EH (cell line): ENCODE results near the gene ADCY2.

Experiments used
- DNase-seq: peaks from one replicate; pipeline ENCODE4 v3.0.0-alpha.2; 2015; ENCODE audit warnings: low read depth

Gene ADCY2

GRCh38 chr5:7445831-7446230, 49.9 kb downstream of the ADCY2 start:
- no peak for DNase-seq

DNA sequence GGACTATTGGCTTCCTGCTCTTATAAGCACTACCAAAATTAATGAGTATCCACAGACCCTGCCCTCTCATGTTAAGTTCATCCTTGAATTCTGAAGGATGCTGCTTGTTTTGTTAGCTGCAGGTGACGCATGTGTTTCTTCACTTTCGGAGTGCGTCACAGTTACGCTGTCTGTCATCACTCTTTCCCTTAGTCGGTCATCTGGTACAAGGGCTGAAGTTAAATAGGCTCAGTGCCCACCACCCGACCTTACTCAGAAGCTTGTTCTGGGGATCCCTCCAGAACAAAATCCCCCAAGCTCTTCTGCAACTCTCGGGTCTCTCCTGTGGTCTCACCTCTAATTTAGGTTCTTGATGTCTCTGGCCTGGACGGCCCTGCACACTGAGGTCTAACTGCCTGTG, 51.0 kb downstream of the ADCY2 start:
- no peak for DNase-seq

- no peak for DNase-seq
Measured at GRCh38 chr5:7453947-7454346, 58.0 kb downstream of the ADCY2 start.

- DNase-seq = no peak
Measured at GRCh38 chr5:7456206-7456605, 60.3 kb downstream of the ADCY2 start.

- DNase-seq = no peak
Measured at GRCh38 chr5:7461371-7461770, 65.4 kb downstream of the ADCY2 start.

DNA sequence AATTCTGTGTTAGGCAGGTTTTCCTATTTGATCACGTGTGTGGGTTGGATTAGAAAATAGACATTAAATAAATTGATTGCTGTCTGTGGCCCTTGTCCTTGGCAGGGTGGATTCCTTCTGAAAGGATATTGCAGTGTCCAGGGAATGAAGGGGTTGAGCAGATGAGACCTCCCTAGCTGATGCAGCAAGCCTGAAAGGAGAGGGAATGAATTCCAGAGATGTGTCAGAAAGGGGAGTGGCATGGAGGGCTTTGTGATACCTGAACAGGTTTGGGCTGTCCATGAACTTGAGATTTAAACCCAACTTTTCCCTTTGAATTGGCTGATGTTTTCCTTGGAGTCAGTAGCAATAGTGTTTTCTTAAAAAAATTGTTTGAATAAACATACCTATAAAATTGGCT, 66.8 kb downstream of the ADCY2 start:
- no peak for DNase-seq

DNA sequence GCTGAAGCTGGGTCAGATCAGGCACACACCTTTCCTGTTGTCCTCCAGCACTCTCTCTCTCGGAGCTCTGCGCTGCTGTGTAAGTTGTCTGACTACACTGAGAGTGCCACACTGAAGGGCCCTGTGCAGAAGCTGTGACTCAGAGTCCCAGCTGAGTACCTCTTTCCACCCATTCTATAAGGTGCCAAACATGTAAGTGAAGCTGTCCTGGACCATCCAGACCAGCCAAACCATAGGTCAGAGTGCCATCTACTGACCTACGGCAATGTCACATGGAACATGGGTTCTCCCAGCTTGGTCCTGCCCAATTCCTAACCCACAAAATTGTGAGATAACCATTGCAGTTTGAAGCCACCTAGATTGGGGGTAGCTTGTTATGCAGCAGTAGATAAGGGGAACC, 68.2 kb downstream of the ADCY2 start:
- no peak for DNase-seq

GRCh38 chr5:7467179-7467578, 71.2 kb downstream of the ADCY2 start:
- no peak for DNase-seq

- no peak for DNase-seq
Measured at GRCh38 chr5:7468742-7469141, 72.8 kb downstream of the ADCY2 start.

DNA sequence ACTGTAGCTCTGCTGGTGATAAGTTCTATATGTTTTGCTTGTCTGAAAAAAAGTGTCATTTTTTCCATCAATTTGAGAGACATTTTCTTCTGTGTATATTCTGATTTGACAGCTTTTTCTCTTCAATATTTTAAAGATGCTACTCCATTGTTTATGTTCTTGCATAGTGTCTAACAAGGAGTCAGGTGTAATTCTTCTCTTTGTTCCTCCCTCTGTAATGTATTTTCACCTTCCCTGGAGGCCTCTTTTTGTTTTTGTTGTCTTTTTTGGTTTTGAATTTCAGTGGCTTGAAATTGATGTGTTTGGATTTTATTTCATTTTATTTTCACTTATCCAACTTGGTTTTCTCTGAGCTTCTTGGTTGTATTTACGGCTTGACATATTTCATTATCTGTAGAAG, 75.8 kb downstream of the ADCY2 start:
- DNase-seq = no peak

DNA sequence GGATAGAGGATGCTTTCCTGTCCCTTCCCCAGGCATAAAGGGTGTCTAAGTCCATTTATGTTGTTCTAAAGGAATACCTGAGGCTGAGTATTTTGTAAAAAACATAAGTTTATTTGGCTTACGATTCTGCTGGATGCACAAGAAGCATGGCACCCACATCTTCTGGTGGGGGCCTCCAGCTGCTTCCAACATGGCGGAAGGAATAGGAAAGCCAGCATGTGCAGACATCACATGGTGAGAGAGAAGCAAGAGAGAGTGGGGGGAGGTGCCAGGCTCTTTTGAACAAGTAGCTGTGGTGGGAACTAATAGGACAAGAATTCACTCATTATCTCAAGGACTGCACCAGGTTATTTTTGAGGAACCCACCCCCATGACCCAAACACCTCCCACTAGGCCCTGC, 77.2 kb downstream of the ADCY2 start:
- DNase-seq = no peak

DNA sequence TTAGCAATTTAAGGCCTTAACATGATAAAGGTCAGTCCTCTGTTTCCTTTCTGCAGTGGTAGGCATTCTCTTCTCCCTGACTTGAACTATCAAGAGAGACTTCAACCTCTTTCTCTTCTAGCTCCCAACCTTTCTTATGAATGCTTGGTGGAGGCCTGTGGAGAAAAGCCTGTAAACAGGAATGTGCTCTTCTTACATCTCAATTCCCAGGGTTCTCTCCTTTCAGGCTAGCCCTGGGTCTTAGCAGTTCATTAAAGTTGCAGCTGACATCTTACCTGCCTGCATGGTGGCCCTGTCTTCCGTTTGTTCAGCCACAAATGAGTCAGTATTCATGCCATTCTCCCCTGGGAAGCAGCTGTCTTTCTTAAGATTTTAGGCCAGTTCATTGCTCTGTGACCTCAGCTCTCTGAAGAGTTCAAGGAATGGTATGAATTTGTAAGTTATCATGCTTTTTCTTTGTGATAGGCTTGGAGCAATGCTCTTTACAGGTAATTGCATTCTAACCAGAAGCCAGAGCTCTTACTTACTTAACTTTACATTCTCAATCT, 77.8 kb downstream of the ADCY2 start:
- no peak for DNase-seq

DNA sequence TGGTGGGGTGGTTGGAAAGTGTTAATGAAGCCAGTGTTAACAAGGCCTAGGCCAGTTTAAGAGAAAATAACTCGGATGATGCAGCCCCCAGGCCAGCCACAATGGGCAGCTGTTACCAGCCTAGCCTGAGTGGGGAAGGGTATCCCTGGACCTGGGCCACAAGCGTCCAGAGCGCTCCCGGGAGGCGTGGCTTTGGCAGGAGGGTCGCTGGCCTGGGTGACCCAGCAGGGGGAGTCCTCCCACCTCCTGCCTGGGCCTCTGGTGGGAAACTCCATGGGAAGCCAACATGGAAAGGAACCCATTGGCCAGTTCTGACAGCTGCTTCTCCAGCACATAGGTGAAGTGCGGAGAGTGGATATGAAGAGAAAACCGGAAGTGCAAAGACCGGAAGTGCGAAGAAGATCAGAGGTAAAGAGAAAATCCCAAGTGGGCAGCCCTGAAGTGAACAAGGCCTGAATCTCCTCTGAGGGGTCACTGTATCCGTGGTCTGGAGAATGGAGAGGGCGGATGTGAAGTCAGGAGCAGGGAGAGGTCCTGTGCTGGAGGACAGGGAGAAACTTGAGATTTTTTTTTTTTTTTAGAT, 79.0 kb downstream of the ADCY2 start:
- no peak for DNase-seq

DNA sequence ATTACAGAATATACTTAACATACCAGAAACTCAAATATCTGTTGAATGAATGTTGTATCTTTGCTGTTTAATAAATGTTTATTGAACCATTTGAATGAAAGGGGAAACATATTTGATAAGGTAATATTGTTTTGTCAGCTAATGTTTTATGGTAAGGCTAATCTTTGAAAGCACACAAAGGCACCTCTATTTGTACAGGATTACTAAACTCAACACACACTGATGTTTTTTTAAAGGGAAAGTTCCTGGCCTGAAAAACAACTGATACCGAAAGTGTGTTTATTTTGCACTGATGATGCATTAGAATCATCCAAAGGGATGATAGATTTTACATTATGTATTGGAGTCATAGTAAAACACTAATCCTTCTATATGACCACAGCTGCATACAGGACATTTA, 82.5 kb downstream of the ADCY2 start:
- DNase-seq = no peak

DNA sequence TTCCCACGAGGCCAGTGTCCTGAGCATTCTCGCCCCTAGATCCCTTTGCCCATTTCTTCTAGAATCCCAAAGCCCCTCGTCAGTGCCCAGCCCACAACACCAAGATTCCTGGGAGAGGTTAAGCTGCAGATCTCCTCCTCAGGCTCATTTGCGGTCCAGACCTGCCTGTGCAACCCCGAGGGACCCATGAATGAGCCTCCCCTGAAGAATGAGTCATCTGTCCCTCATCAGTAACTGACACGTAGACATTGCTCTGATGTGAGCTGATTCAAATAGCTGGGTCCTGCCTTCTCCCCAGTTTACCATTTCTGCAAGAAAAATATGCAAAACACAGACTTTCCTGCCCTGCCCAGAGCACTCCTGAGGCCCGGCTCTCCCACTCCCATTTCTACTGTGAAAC, 92.8 kb downstream of the ADCY2 start:
- no peak for DNase-seq

GRCh38 chr5:7492371-7492770, 96.4 kb downstream of the ADCY2 start:
- DNase-seq = no peak

DNA sequence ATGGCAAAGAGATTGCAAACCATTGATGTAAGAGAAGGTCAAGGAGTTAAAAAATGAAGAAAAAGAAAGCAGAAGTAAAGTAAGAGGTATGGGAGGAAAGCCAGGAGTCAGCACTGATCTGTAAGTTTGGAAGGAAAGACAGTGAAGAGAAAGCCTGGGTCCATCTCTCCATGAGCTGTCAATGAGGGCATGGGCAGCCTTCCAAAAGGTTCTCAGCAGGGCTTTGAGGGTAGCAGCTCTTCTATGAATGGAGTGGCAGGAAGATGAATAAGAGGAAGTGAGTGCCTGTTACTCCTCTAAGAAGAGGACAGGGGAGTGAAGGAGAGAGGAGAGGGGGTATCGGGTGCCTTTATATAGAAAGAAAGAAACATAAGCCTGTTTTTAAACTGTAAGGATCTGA, 97.1 kb downstream of the ADCY2 start:
- DNase-seq = no peak

- no peak for DNase-seq
Measured at GRCh38 chr5:7493622-7494021, 97.7 kb downstream of the ADCY2 start.

DNA sequence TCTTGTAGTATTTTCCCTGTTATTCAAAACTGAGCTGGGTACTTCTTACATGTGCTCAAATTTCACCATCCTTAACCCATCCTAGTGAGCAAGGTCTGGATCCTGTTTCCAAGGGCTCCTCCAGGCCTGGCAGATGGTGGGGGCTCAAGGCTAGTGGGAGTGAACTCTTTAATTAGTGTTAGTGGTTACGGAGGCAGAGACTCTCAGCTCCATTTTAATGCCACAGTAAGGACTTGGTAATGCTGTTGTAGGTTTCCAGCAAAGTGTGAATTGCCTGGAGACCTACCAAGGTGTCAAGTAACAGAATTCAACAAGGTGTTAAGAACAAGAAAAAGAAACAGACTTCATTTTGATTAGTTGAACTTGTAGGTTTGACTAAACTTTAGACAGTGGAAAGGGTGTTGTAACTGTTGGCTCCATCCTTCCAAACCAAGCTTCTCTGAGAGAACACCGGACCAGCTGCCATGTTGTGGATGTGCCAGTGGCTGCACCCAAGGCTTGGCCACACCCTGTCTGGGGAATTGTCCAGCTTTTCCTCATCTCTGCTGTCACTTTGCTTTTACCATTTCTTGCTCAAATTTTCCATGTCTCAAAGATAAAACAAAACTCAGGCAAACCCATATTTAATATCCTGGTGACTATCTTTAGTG, 98.7 kb downstream of the ADCY2 start:
- no peak for DNase-seq

GRCh38 chr5:7495131-7495517, 99.2 kb downstream of the ADCY2 start:
- DNase-seq = no peak

DNA sequence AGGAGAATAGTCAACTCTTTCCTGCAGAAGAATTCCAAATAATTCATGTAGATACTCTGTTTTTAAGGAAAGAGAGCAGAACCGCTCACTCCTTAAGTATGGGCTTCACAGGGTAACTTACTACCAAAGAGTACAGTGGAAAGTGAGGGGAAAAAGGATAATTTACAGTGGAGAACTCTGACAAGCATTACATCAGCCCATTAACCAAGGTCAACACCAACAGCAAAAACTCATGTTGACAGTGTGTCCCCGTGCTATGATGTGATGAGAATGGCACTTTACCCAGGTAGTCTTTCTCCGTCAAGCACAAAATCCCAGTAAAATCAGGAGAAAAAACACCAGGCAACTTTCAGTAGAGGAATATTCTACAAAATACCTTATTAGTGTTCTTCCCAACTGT, 104.3 kb downstream of the ADCY2 start:
- DNase-seq = no peak

DNA sequence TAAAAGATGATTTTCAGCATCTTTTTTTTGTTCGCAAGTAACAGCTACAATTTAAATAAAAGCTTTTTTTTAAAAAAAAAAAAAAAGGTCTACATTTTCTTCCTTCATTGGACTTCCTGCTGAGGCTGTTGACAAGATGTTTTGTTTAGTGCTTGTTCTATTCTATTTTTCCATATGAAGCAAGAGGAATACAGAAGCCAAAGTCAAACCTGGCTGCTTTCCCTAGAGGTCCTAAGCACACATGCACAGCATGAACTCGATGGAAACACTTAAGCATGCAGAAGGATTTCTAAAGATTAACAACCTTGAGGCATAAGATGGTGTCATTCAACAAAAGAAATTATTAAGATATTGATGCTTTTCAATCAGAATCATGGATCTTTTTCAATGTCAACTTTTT, 105.1 kb downstream of the ADCY2 start:
- no peak for DNase-seq

DNA sequence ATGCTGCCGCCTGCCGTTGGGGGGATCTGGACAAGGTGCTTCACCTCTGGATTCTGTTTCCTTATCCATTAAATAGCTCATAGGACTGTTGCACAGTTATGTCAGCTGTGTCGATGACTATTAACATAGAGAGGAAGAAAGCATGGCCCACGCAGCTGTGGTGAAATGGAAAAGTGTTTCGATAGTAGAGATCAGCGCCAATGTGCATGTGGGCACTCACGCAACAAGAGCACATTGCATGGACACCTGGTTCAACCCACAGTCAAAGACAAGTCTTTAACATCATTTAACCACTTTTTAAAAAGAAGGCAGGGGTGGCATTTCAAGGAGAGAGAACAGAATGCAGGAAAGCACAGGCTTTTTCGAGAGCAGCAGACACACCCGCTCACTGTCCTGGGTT, 107.6 kb downstream of the ADCY2 start:
- no peak for DNase-seq

DNA sequence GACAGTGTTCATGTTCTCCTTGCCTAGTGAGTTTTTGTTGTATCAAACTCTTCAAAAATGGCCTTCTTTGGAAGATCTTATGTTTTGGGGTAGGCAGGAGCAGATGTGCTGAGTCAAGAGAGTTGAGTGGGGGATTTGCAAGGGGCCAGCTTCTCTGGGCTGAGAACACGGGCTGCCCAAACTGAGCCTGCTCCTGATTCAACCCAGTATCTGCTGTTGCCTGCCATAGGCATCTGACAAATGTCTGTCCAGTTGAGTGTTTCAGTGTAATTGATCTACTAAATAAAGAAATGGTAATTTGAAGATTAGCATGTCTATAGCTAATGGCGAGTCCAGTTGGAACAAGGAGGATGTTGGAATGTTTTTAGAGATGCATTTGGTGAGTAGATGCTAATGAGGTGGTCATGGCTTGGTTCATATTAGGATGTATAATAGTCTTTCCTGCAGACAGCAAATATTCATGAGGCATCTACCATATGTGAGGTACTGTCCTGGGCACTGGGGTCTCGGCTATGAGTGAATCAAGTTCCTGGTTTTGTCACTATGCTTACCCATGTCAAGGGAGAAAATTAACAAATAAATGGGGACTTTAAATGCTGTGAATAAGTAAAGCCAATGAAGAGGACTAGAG, 119.5 kb downstream of the ADCY2 start:
- DNase-seq = no peak
